ENCODE results near the gene LRFN3.

The LRFN3 gene

DNA sequence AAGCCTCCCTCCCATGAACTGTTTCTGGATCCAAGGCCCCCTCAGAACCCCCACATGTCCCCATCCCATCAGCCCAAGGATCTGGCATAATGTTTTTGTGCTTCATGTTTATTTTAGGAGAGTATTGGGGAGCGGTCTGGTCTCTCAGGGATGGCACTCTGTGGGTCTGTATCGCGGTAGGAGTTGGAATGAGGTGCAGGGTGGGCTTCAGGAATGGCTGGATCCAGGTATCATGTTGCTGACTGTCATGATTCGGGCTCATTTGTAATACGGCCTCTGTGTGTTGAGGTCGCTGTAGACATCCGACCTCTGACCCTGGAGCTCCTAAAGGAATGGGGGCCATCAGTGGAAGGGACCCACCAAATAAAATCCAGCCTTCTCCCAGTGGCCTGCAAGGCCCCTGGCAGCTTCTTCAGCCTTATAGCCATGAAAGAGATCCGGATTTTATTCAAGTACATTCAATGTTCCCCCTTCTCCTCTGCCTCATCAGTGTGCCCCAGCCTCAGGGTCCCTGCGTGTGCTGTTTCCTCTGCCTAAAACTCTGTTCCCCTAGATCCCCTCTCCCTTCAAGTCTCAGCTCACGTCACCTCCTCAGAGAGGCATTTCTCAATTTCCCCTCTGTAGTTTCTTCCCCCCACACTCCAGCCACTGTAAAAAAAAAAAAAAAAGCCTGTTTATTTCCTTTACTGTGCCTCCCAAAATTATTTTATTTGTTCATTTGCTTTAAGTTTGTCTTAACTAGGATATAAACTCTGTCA lies 31.7 kb upstream of the LRFN3 start:
- peaks cover 5% of the 10 kb centered on the region; the same call in 1 of the 2 replicates for H3K4me1 ChIP-seq (ENCODE audit: low read length)
- H3K9ac ChIP-seq (ENCODE audit: low read length), result no peak overlapping the region
- H3F3A ChIP-seq (ENCODE audit: insufficient read depth, low read length), result peaks cover 3% of the 10 kb centered on the region; the same call in 1 of the 2 replicates
- H4K20me1 ChIP-seq (ENCODE audit: insufficient read depth, low read length), result no peaks in the 10 kb centered on the region
- H2AFZ ChIP-seq (ENCODE audit: low read length), result no peak overlapping the region
- no peaks in the 10 kb centered on the region for H3K36me3 ChIP-seq (replicated peaks; ENCODE audit: insufficient read depth, low read length)
- H3K4me2 ChIP-seq (ENCODE audit: low read depth, low read length), result no peak overlapping the region
- H3K27ac ChIP-seq (ENCODE audit: low read length), result no peak overlapping the region
- no peak for DNase-seq
- H3K9me3 ChIP-seq (replicated peaks; ENCODE audit: insufficient read depth, low read length), result no peaks in the 10 kb centered on the region
- H3K9me2 ChIP-seq (replicated peaks; ENCODE audit: insufficient read depth, low read length), result no peaks in the 10 kb centered on the region
- H3K27me3 ChIP-seq (replicated peaks; ENCODE audit: insufficient read depth, low read length), result peaks cover 43% of the 10 kb centered on the region
- TF ChIP-seq EZH2 (optimal IDR thresholded peaks at IDR 0.05; ENCODE audit: low read depth, low read length) (no peak), EZH2phosphoT487 (IDR thresholded peaks at IDR 0.05; ENCODE audit: low read length) (no peak)
- TF ChIP-seq, protein P1, sequence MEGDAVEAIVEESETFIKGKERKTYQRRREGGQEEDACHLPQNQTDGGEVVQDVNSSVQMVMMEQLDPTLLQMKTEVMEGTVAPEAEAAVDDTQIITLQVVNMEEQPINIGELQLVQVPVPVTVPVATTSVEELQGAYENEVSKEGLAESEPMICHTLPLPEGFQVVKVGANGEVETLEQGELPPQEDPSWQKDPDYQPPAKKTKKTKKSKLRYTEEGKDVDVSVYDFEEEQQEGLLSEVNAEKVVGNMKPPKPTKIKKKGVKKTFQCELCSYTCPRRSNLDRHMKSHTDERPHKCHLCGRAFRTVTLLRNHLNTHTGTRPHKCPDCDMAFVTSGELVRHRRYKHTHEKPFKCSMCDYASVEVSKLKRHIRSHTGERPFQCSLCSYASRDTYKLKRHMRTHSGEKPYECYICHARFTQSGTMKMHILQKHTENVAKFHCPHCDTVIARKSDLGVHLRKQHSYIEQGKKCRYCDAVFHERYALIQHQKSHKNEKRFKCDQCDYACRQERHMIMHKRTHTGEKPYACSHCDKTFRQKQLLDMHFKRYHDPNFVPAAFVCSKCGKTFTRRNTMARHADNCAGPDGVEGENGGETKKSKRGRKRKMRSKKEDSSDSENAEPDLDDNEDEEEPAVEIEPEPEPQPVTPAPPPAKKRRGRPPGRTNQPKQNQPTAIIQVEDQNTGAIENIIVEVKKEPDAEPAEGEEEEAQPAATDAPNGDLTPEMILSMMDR (IDR thresholded peaks at IDR 0.05; ENCODE audit: low read length), result no peak
- no peak overlapping the region for H3K4me3 ChIP-seq (ENCODE audit: low read length)
- no peaks in the 10 kb centered on the region for H3K79me2 ChIP-seq (ENCODE audit: low read length)

DNA sequence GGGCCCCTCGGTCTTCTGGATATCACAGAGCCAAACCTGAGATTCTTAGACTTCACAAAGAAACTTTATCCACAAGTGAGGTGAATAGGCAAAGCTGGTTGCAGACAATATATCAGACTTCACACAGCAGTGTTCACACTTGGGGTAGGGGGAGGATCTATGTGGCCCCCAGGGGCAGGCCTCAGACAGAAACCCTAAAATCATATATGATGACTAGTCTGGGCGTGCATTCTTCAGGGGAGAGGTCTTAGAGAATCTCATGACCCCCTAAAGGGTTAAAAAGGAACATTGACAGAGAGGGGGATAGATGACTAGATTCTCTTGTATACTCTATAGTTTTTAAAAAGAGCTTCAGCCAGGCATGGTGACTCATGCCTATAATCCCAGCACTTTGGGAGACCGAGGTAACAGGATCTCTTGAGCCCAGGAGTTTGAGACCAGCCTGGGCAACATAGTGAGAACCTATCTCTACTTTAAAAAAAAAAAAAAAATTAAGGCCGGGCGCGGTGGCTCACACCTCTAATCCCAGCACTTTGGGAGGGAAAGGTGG lies 30.9 kb upstream of the LRFN3 start:
- no peak for DNase-seq
- H3K4me1 ChIP-seq (ENCODE audit: low read length), result peaks cover 5% of the 10 kb centered on the region; the same call in 1 of the 2 replicates
- H3K4me2 ChIP-seq (ENCODE audit: low read depth, low read length), result no peak overlapping the region
- peaks cover 45% of the 10 kb centered on the region for H3K27me3 ChIP-seq (replicated peaks; ENCODE audit: insufficient read depth, low read length)
- H3K9me2 ChIP-seq (replicated peaks; ENCODE audit: insufficient read depth, low read length), result no peaks in the 10 kb centered on the region
- no peaks in the 10 kb centered on the region for H3K36me3 ChIP-seq (replicated peaks; ENCODE audit: insufficient read depth, low read length)
- no peaks in the 10 kb centered on the region for H4K20me1 ChIP-seq (ENCODE audit: insufficient read depth, low read length)
- no peaks in the 10 kb centered on the region for H3K9me3 ChIP-seq (replicated peaks; ENCODE audit: insufficient read depth, low read length)
- H3F3A ChIP-seq (ENCODE audit: insufficient read depth, low read length), result no peaks in the 10 kb centered on the region; the same call in 1 of the 2 replicates
- no peak overlapping the region for H2AFZ ChIP-seq (ENCODE audit: low read length)
- H3K79me2 ChIP-seq (ENCODE audit: low read length), result no peaks in the 10 kb centered on the region
- TF ChIP-seq EZH2 (optimal IDR thresholded peaks at IDR 0.05; ENCODE audit: low read depth, low read length) (no peak), EZH2phosphoT487 (IDR thresholded peaks at IDR 0.05; ENCODE audit: low read length) (no peak)
- TF ChIP-seq, protein P1 (IDR thresholded peaks at IDR 0.05; ENCODE audit: low read length), result no peak
- no peak overlapping the region for H3K27ac ChIP-seq (ENCODE audit: low read length)
- H3K9ac ChIP-seq (ENCODE audit: low read length), result no peak overlapping the region
- H3K4me3 ChIP-seq (ENCODE audit: low read length), result no peak overlapping the region

DNA sequence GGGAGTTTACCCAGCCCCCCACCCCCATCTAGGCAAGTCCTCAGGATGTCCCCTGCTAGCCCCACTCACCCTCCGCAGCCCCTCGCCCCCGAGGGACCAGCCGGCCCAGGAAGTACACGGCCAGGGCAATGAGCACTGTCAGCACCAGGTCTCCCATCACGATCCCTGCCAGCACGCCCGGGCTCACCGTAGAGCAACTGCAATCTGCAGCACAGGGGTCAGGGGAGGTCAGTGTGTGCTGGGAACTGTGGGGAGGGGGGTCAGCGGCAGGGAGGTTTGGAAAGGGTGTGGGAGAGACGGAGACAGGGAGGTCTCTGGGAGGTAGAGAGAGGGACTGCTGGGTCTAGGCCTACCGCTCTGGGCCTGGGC lies 28.8 kb upstream of the LRFN3 start:
- no peak for DNase-seq
- Histone ChIP-seq H3K27me3 (replicated peaks; ENCODE audit: insufficient read depth, low read length) (peaks cover 47% of the 10 kb centered on the region), H3K4me2 (ENCODE audit: low read depth, low read length) (no peak overlapping the region), H3F3A (ENCODE audit: insufficient read depth, low read length) (no peaks in the 10 kb centered on the region; the same call in 1 of the 2 replicates), H3K9ac (ENCODE audit: low read length) (no peak overlapping the region), H3K4me3 (ENCODE audit: low read length) (no peak overlapping the region), H3K27ac (ENCODE audit: low read length) (no peak overlapping the region), H4K20me1 (ENCODE audit: insufficient read depth, low read length) (no peaks in the 10 kb centered on the region), H3K36me3 (replicated peaks; ENCODE audit: insufficient read depth, low read length) (no peaks in the 10 kb centered on the region), H3K79me2 (ENCODE audit: low read length) (no peaks in the 10 kb centered on the region), H3K9me3 (replicated peaks; ENCODE audit: insufficient read depth, low read length) (no peaks in the 10 kb centered on the region), H3K9me2 (replicated peaks; ENCODE audit: insufficient read depth, low read length) (no peaks in the 10 kb centered on the region), H2AFZ (ENCODE audit: low read length) (no peak overlapping the region), H3K4me1 (ENCODE audit: low read length) (peaks cover 5% of the 10 kb centered on the region; the same call in 1 of the 2 replicates)
- TF ChIP-seq EZH2phosphoT487 (IDR thresholded peaks at IDR 0.05; ENCODE audit: low read length) (no peak), EZH2 (optimal IDR thresholded peaks at IDR 0.05; ENCODE audit: low read depth, low read length) (no peak)
- TF ChIP-seq, protein P1 (IDR thresholded peaks at IDR 0.05; ENCODE audit: low read length), result no peak
